HEK293 (cell line): ENCODE data around the gene MTFR1L.

Experiments used
- CTCF ChIA-PET: fragments of 350-600 bp; formaldehyde crosslinking; extraction: SDS; loops from one replicate; lab custom pipeline; 2021; ENCODE audit warnings: antibody characterized with exemption; lab: Yijun Ruan, JAX
- POLR2A ChIA-PET: fragments of 300-600 bp; formaldehyde crosslinking; extraction: SDS; loops from one replicate; lab custom pipeline; 2020; ENCODE audit warnings: antibody characterized with exemption, inconsistent platforms; lab: Yijun Ruan, JAX
- H3K27ac ChIP-seq: fragments of 200-500 bp; sonication (Bioruptor generic); 2 replicates; pipeline ENCODE4 v1.5.1; 2014; ENCODE audit warnings: low read depth, low read length, control low read depth, inconsistent platforms; ENCODE audit errors: extremely low read depth
- H3K36me3 ChIP-seq, 2 experiments: fragments of 200-500 bp in 1 of 2; sonication (Bioruptor generic) in 1 of 2; 1 replicate in 1 of 2; 2 replicates in 1 of 2; pipeline ENCODE4 v1.5.1; 2014 to 2017; ENCODE audit warnings: inconsistent platforms in 2 of 2, low read length in 2 of 2; ENCODE audit not compliant: control insufficient read depth in 2 of 2, insufficient read depth in 1 of 2
- H3K4me1 ChIP-seq: fragments of 200-500 bp; sonication (Bioruptor generic); 2 replicates; pipeline ENCODE4 v1.5.1; 2014; ENCODE audit warnings: mild to moderate bottlenecking, low read length, inconsistent platforms; ENCODE audit not compliant: control insufficient read depth, insufficient read depth
- H3K4me3 ChIP-seq: 2 replicates; pipeline ENCODE4 v1.5.1; 2011; ENCODE audit warnings: low read depth, mild to moderate bottlenecking, control low read depth, low read length, moderate library complexity
- H3K9me3 ChIP-seq: fragments of 200-500 bp; sonication (Bioruptor generic); 2 replicates; pipeline ENCODE4 v1.5.1; 2014; ENCODE audit warnings: low read depth, low read length, inconsistent platforms; ENCODE audit not compliant: control insufficient read depth, insufficient read depth
- BCL11B ChIP-seq: fragments of 450-650 bp; formaldehyde crosslinking; IDR thresholded peaks from 2 replicates; pipeline ENCODE4 v1.5.1; 2016; ENCODE audit warnings: low read depth, missing biosample characterization, missing genetic modification characterization
- KLF10 ChIP-seq: fragments of 450-650 bp; IDR thresholded peaks from 2 replicates; pipeline ENCODE4 v1.5.1; 2018; ENCODE audit warnings: missing biosample characterization, mild to moderate bottlenecking, missing genetic modification characterization
- MEIS1 ChIP-seq: sonication (generic); formaldehyde crosslinking; IDR thresholded peaks from 2 replicates; pipeline ENCODE4 v1.8.1; 2022; ENCODE audit warnings: missing genetic modification reagents, mild to moderate bottlenecking, borderline replicate concordance
- ZBTB48 ChIP-seq: fragments of 450-650 bp; formaldehyde crosslinking; IDR thresholded peaks from 2 replicates; pipeline ENCODE4 v1.5.1; 2016; ENCODE audit warnings: missing biosample characterization, missing genetic modification characterization
- ZFP3 ChIP-seq: fragments of 450-650 bp; formaldehyde crosslinking; IDR thresholded peaks from 2 replicates; pipeline ENCODE4 v1.5.1; 2016; ENCODE audit warnings: low read depth, missing biosample characterization, missing genetic modification characterization
- ZNF10 ChIP-seq: fragments of 450-650 bp; formaldehyde crosslinking; IDR thresholded peaks from 2 replicates; pipeline ENCODE4 v1.5.1; 2017; ENCODE audit warnings: missing biosample characterization, missing genetic modification characterization
- ZNF112 ChIP-seq: fragments of 450-650 bp; formaldehyde crosslinking; IDR thresholded peaks from 2 replicates; pipeline ENCODE4 v1.5.0; 2017; ENCODE audit warnings: missing biosample characterization, missing genetic modification characterization
- ZNF146 ChIP-seq: fragments of 450-650 bp; formaldehyde crosslinking; IDR thresholded peaks from 2 replicates; pipeline ENCODE4 v1.5.1; 2016; ENCODE audit warnings: missing biosample characterization, missing genetic modification characterization
- ZNF175 ChIP-seq: fragments of 450-650 bp; formaldehyde crosslinking; IDR thresholded peaks from 2 replicates; pipeline ENCODE4 v1.5.1; 2016; ENCODE audit warnings: missing biosample characterization, missing genetic modification characterization
- ZNF202 ChIP-seq: fragments of 450-650 bp; formaldehyde crosslinking; IDR thresholded peaks from 2 replicates; pipeline ENCODE4 v1.5.1; 2016; ENCODE audit warnings: missing biosample characterization, missing genetic modification characterization, borderline replicate concordance
- ZNF221 ChIP-seq: fragments of 450-650 bp; formaldehyde crosslinking; IDR thresholded peaks from 2 replicates; pipeline ENCODE4 v1.5.1; 2017; ENCODE audit warnings: missing biosample characterization, missing genetic modification characterization, borderline replicate concordance
- ZNF239 ChIP-seq: fragments of 450-650 bp; formaldehyde crosslinking; IDR thresholded peaks from 2 replicates; pipeline ENCODE4 v1.5.1; 2016; ENCODE audit warnings: missing biosample characterization, missing genetic modification characterization
- ZNF24 ChIP-seq: fragments of 450-650 bp; formaldehyde crosslinking; IDR thresholded peaks from 2 replicates; pipeline ENCODE4 v1.5.1; 2016; ENCODE audit warnings: missing biosample characterization, missing genetic modification characterization
- ZNF394 ChIP-seq: fragments of 450-650 bp; formaldehyde crosslinking; IDR thresholded peaks from 2 replicates; pipeline ENCODE4 v1.5.1; 2016; ENCODE audit warnings: missing biosample characterization, missing genetic modification characterization, mild to moderate bottlenecking, moderate library complexity, borderline replicate concordance
- ZNF426 ChIP-seq: fragments of 450-650 bp; formaldehyde crosslinking; IDR thresholded peaks from 2 replicates; pipeline ENCODE4 v1.5.1; 2017; ENCODE audit warnings: missing biosample characterization, missing genetic modification characterization, mild to moderate bottlenecking, inconsistent platforms, moderate library complexity
- ZNF544 ChIP-seq: fragments of 450-650 bp; formaldehyde crosslinking; IDR thresholded peaks from 2 replicates; pipeline ENCODE4 v1.5.0; 2017; ENCODE audit warnings: missing biosample characterization, missing genetic modification characterization
- ZNF624 ChIP-seq: fragments of 450-650 bp; formaldehyde crosslinking; IDR thresholded peaks from 2 replicates; pipeline ENCODE4 v1.5.1; 2017; ENCODE audit warnings: missing biosample characterization, missing genetic modification characterization
- ZNF707 ChIP-seq: fragments of 450-650 bp; formaldehyde crosslinking; IDR thresholded peaks from 2 replicates; pipeline ENCODE4 v1.5.1; 2016; ENCODE audit warnings: missing biosample characterization, missing genetic modification characterization
- ZXDB ChIP-seq: fragments of 450-650 bp; formaldehyde crosslinking; IDR thresholded peaks from 2 replicates; pipeline ENCODE4 v1.5.1; 2016; ENCODE audit warnings: missing biosample characterization, missing genetic modification characterization
- TF ChIP-seq, protein P1 (sequence below): fragments of 450-650 bp; formaldehyde crosslinking; IDR thresholded peaks from 2 replicates; pipeline ENCODE4 v1.5.1; 2016; ENCODE audit warnings: missing biosample characterization, missing genetic modification characterization
- TF ChIP-seq, protein P2 (sequence below): fragments of 450-650 bp; formaldehyde crosslinking; IDR thresholded peaks from 2 replicates; pipeline ENCODE4 v1.5.1; 2016; ENCODE audit warnings: missing biosample characterization, missing genetic modification characterization
- TF ChIP-seq, protein P3 (sequence below): fragments of 450-650 bp; formaldehyde crosslinking; IDR thresholded peaks from 2 replicates; pipeline ENCODE4 v1.5.1; 2016; ENCODE audit warnings: missing biosample characterization, missing genetic modification characterization, borderline replicate concordance
- TF ChIP-seq, protein P4 (sequence below): fragments of 450-650 bp; formaldehyde crosslinking; IDR thresholded peaks from 2 replicates; pipeline ENCODE4 v1.5.1; 2016; ENCODE audit warnings: missing biosample characterization, missing genetic modification characterization

Gene MTFR1L

DNA sequence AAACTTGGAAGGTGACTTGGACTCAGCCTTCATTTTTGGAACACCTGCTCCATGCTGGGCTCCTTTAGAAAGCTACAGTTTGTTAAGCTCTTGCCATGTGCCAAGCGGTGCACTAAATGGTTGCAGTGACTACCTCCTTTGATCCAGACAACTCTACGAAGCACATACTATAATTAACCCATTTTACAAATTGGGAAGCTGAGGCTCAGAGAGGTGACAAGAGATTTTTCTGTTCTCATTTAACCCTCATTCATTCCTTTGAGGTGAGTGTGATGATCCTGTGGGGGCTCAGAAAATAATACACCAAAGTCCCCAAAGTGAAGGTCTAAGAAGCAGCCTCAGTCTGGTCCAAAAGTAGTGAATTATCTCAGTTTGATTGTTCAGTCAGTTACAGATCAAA, 57.4 kb downstream of the MTFR1L start:
- POLR2A ChIA-PET, result no interaction called here
- no peaks in the 10 kb centered on the region for H3K36me3 ChIP-seq
- no peak overlapping the region for H3K4me3 ChIP-seq
- no peaks in the 10 kb centered on the region for H3K9me3 ChIP-seq
- H3K4me1 ChIP-seq, result no peaks in the 10 kb centered on the region
- TF ChIP-seq ZNF175 (tag by site-specific recombination) (no peak), ZNF24 (no peak), ZNF426 (tag by site-specific recombination) (no peak), ZNF394 (no peak), BCL11B (tag by site-specific recombination) (no peak)
- CTCF ChIA-PET, result interaction anchor here (0.6 to 0.7 kb wide), 2 partner anchors 67 to 69 kb away, joined by 3 read pairs; no protein-coding TSS in a partner anchor
- H3K27ac ChIP-seq, result no peak overlapping the region

DNA sequence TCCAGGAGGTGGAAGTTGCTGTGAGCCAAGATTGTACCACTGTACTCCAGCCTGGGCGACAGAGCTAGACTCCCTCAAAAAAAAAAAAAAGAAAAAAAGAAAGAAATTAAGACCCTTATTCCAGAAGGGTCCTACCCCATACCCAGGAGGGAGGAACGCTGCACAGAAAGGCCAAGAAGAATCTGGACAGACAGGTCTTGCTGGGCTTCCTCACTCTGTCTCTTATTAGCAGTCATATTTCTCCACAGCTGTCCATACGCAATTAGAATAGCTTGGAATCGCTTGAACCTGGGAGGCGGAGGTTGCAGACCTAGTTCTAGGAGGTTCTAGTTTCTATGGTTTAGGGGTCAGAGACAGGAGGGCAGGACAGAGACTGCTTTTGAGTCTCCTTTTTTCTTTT, 58.9 kb downstream of the MTFR1L start:
- no peaks in the 10 kb centered on the region for H3K9me3 ChIP-seq
- ChIA-PET POLR2A (interaction anchor here (0.6 kb wide), 1 partner anchor 13 kb away, joined by 4 read pairs; no protein-coding TSS in a partner anchor), CTCF (interaction anchor here (1.5 kb wide), 1 partner anchor 12 kb away, joined by 4 read pairs; no protein-coding TSS in a partner anchor)
- no peaks in the 10 kb centered on the region for H3K4me1 ChIP-seq
- H3K27ac ChIP-seq, result no peak overlapping the region
- H3K36me3 ChIP-seq, result no peaks in the 10 kb centered on the region
- TF ChIP-seq ZNF112 (no peak), ZNF239 (tag by site-specific recombination) (no peak), ZNF624 (tag by site-specific recombination) (no peak), KLF10 (tag by site-specific recombination) (no peak), ZBTB48 (tag by site-specific recombination) (no peak)
- TF ChIP-seq, protein P1, sequence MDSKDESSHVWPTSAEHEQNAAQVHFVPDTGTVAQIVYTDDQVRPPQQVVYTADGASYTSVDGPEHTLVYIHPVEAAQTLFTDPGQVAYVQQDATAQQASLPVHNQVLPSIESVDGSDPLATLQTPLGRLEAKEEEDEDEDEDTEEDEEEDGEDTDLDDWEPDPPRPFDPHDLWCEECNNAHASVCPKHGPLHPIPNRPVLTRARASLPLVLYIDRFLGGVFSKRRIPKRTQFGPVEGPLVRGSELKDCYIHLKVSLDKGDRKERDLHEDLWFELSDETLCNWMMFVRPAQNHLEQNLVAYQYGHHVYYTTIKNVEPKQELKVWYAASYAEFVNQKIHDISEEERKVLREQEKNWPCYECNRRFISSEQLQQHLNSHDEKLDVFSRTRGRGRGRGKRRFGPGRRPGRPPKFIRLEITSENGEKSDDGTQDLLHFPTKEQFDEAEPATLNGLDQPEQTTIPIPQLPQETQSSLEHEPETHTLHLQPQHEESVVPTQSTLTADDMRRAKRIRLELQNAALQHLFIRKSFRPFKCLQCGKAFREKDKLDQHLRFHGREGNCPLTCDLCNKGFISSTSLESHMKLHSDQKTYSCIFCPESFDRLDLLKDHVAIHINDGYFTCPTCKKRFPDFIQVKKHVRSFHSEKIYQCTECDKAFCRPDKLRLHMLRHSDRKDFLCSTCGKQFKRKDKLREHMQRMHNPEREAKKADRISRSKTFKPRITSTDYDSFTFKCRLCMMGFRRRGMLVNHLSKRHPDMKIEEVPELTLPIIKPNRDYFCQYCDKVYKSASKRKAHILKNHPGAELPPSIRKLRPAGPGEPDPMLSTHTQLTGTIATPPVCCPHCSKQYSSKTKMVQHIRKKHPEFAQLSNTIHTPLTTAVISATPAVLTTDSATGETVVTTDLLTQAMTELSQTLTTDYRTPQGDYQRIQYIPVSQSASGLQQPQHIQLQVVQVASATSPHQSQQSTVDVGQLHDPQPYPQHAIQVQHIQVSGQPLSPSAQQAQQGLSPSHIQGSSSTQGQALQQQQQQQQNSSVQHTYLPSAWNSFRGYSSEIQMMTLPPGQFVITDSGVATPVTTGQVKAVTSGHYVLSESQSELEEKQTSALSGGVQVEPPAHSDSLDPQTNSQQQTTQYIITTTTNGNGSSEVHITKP (tag by site-specific recombination), result no peak
- no peak overlapping the region for H3K4me3 ChIP-seq

DNA sequence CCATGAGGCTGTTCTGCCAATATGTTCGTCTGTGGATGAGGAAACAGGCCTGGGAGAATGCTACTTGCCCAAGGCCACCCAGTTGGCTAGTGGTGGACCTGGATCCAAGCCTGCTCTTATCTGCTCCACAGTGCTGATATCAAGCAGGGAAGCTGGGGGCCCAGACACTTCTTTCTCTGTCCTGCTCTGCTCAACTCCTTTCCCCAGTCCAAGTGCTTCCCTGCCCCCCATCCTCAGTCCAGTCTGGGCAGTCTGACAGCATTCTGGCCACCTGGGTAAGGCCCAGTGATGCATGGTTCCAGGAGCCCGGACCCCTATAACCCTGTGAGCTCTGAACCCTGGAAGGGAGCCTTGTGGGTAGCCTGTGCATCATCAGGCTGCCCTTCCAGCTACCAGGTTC, 59.9 kb downstream of the MTFR1L start:
- CTCF ChIA-PET, result interaction anchor here (1.2 to 1.5 kb wide), 2 partner anchors 11 to 13 kb away, joined by 4 to 5 read pairs; no protein-coding TSS in a partner anchor

More for the DNA sequence above, 59.9 kb downstream of the MTFR1L start:
- H3K4me1 ChIP-seq, result no peaks in the 10 kb centered on the region
- POLR2A ChIA-PET, result no interaction called here
- H3K9me3 ChIP-seq, result no peaks in the 10 kb centered on the region
- H3K27ac ChIP-seq, result no peak overlapping the region
- no peak overlapping the region for H3K4me3 ChIP-seq
- no peaks in the 10 kb centered on the region for H3K36me3 ChIP-seq
- TF ChIP-seq ZXDB (tag by site-specific recombination), result no peak
- TF ChIP-seq, protein P2, sequence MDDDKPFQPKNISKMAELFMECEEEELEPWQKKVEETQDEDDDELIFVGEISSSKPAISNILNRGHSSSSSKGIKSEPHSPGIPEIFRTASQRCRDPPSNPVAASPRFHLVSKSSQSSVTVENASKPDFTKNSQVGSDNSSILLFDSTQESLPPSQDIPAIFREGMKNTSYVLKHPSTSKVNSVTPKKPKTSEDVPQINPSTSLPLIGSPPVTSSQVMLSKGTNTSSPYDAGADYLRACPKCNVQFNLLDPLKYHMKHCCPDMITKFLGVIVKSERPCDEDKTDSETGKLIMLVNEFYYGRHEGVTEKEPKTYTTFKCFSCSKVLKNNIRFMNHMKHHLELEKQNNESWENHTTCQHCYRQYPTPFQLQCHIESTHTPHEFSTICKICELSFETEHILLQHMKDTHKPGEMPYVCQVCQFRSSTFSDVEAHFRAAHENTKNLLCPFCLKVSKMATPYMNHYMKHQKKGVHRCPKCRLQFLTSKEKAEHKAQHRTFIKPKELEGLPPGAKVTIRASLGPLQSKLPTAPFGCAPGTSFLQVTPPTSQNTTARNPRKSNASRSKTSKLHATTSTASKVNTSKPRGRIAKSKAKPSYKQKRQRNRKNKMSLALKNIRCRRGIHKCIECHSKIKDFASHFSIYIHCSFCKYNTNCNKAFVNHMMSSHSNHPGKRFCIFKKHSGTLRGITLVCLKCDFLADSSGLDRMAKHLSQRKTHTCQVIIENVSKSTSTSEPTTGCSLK (tag by site-specific recombination), result no peak
- TF ChIP-seq ZNF202, result no peak
- no peak for TF ChIP-seq ZNF221 (tag by site-specific recombination)
- TF ChIP-seq ZNF544 (tag by site-specific recombination), result no peak
- no peak for TF ChIP-seq ZNF394
- TF ChIP-seq ZNF10 (tag by site-specific recombination), result no peak
- TF ChIP-seq MEIS1 (CRISPR knock-in tag), result no peak
- TF ChIP-seq, protein P3, sequence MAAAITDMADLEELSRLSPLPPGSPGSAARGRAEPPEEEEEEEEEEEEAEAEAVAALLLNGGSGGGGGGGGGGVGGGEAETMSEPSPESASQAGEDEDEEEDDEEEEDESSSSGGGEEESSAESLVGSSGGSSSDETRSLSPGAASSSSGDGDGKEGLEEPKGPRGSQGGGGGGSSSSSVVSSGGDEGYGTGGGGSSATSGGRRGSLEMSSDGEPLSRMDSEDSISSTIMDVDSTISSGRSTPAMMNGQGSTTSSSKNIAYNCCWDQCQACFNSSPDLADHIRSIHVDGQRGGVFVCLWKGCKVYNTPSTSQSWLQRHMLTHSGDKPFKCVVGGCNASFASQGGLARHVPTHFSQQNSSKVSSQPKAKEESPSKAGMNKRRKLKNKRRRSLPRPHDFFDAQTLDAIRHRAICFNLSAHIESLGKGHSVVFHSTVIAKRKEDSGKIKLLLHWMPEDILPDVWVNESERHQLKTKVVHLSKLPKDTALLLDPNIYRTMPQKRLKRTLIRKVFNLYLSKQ, result no peak
- TF ChIP-seq, protein P4, sequence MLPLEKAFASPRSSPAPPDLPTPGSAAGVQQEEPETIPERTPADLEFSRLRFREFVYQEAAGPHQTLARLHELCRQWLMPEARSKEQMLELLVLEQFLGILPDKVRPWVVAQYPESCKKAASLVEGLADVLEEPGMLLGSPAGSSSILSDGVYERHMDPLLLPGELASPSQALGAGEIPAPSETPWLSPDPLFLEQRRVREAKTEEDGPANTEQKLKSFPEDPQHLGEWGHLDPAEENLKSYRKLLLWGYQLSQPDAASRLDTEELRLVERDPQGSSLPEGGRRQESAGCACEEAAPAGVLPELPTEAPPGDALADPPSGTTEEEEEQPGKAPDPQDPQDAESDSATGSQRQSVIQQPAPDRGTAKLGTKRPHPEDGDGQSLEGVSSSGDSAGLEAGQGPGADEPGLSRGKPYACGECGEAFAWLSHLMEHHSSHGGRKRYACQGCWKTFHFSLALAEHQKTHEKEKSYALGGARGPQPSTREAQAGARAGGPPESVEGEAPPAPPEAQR (tag by site-specific recombination), result no peak
- no peak for TF ChIP-seq ZNF146 (tag by site-specific recombination)
- TF ChIP-seq ZNF175 (tag by site-specific recombination), result no peak
- TF ChIP-seq ZFP3, result no peak
- TF ChIP-seq ZNF707 (tag by site-specific recombination), result no peak
